GM18867 (cell line): ENCODE data around the gene UCKL1.

Source experiments
- ATAC-seq: cut with Tn5 transposase; IDR thresholded peaks from one replicate; pipeline ENCODE4 v1.9.1; 2021; ENCODE audit warnings: mild to moderate bottlenecking, moderate library complexity; ENCODE audit not compliant: unreplicated experiment

Gene UCKL1

DNA sequence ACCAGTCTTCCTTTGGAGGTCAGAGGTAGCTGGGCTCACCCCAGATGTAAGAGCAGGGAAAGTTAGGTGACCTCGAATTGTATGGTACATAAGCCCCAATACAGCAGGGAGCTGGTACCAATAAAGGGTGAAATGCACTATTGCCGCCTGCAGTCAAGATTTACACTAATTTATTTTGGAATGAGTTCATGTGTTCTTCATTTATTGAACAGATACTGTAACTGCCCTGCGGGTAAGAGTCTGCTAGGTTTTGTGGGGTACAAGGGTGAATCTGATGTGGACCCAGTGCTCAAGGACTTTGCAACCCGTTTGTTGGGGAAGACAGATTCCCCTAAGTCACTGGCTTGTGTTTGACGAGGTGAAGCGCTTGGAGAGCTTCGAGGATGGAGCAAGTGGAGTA is 63.8 kb downstream of the UCKL1 start:
- no peak for ATAC-seq

DNA sequence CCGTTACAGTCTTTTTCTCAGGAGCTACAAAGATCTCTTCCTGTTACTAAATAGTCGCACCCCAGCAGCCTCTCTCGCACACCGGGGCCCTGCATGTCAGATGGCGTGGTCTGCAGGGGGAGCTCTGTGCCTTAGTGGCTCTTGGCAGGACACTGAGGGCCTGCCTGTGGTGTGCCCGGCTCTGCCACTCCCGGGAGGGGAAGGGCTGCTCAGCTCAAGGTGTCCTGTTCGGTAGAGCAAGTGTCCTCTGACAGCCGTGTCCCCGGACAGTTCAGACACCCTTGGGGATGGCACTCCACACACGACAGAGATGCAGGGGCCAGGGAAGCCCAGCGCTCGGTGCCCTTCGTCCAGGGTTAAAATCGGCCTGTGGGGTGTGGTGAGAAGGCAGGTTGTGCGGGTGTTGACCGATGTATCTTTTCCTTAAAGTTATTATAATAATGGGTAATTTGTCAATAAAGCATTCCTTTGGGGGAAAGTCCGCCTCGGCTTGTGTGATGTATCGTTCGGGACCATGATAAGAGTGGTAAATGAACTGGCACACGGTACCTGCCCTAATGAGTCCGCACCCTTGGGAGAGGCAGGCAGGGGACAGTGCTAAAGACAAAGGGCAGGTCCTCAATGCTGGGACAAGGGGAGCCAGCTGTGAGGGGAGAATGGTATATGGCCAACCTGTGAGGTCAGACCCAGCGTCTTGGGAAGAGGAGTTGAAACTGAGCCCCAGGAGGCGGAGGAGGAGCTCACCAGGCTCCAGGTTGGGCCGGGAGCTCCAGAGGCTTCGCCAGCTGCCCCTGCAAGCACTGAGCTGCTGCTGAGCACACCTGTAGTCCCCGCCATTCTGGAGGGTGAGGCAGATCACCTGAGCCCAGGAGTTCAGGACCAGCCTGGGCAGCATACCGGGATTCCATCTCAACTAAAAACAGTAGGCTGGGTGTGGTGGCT is 64.9 kb downstream of the UCKL1 start:
- no peak for ATAC-seq

DNA sequence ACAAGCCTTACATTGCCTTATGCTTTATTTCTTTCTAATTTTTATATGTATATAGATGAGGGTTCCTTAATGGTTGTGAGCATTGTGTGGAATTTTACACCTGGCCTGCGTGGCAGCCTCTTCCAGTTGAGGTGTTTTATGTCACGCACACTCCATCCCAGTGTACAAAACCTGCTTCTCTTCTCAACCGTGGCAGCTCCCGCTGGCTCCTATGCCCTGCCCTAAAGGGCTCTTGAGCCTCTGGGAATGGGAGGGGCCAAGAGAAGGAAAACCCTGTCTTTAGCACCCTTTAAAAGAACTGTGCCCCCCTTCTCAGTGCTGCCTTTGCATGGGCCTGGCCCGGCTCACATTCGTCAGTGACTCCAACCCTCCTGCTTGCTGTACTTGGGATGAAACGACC is 65.6 kb downstream of the UCKL1 start:
- no peak for ATAC-seq

DNA sequence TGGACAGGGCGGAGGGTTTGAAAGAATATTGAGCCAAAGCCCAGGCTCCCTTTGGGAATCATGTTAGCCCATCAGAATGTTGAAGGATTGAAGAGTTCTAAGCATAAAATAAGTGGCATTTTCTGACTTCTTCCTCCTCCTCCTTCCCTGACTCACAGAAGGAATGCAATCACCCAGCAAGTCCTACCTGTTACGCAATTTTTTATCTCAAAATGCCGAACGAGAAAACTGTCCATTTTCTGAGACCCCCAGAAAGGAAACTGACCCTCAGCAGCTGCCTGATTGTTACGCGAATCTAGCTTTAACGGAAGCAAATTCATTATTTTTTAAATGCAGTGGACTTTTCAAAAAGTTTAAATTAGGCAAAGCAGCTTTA is 66.0 kb downstream of the UCKL1 start:
- ATAC-seq = no peak
